SK-N-SH (cell line): Measurements from ENCODE around the gene AFF3. TPM values are rescaled to one million over a fixed set of nuclear protein-coding genes. Genes with fewer than 3 reads are reported as not detected.

Source experiments
- CTCF ChIA-PET: fragments of 300-600, 350-600 bp; formaldehyde crosslinking; extraction: SDS; loops from one replicate; lab custom pipeline; 2021; lab: Yijun Ruan, JAX
- POLR2A ChIA-PET: fragments of 350-600 bp; sonication (Branson Sonifier 250); formaldehyde crosslinking; extraction: SDS; loops from one replicate; lab custom pipeline; 2020; ENCODE audit warnings: antibody characterized with exemption, inconsistent platforms; lab: Yijun Ruan, JAX
- DNase-seq: peaks from one replicate; pipeline ENCODE4 v3.0.0; 2012
- H2AFZ ChIP-seq: fragments of 200-600 bp; sonication (generic); 2 replicates; pipeline ENCODE4 v1.8.1; 2016; ENCODE audit warnings: antibody characterized with exemption, mild to moderate bottlenecking, low read depth
- H3F3A ChIP-seq: fragments of 200-600 bp; sonication (generic); replicated peaks from 2 replicates; pipeline ENCODE3; 2016; ENCODE audit warnings: antibody characterized with exemption, mild to moderate bottlenecking; ENCODE audit not compliant: insufficient read depth
- H3K27ac ChIP-seq, 2 experiments: fragments of 200-500 bp in 1 of 2; fragments of 200-600 bp in 1 of 2; sonication (Bioruptor generic) in 1 of 2; sonication (generic), shearing (Covaris generic) in 1 of 2; 2 replicates each; pipeline versions ENCODE4 v1.5.1 to v1.6.1; 2014 to 2016; ENCODE audit warnings: low read depth in 2 of 2, inconsistent platforms in 1 of 2, low read length in 1 of 2, mild to moderate bottlenecking in 1 of 2, mixed read lengths in 1 of 2
- H3K27me3 ChIP-seq: fragments of 200-600 bp; sonication (generic), shearing (Covaris generic); 2 replicates; pipeline ENCODE4 v1.6.1; 2016; ENCODE audit warnings: mixed run types; ENCODE audit not compliant: insufficient read depth
- H3K36me3 ChIP-seq, 2 experiments: fragments of 200-500 bp in 1 of 2; fragments of 200-600 bp in 1 of 2; sonication (Bioruptor generic) in 1 of 2; sonication (generic) in 1 of 2; replicated peaks in 1 of 2; 2 replicates each; pipeline versions ENCODE3 to v1.5.1; 2014 to 2016; ENCODE audit warnings: low read length in 1 of 2, mild to moderate bottlenecking in 1 of 2; ENCODE audit not compliant: insufficient read depth in 2 of 2, control insufficient read depth in 1 of 2
- H3K4me1 ChIP-seq, 2 experiments: fragments of 200-500 bp in 1 of 2; fragments of 200-600 bp in 1 of 2; sonication (Bioruptor generic) in 1 of 2; sonication (generic), shearing (Covaris generic) in 1 of 2; 2 replicates each; pipeline versions ENCODE4 v1.5.1 to v1.6.1; 2014 to 2016; ENCODE audit warnings: low read depth in 1 of 2, low read length in 1 of 2, mixed run types in 1 of 2; ENCODE audit not compliant: insufficient read depth in 2 of 2, control insufficient read depth in 1 of 2
- H3K4me2 ChIP-seq: fragments of 200-600 bp; sonication (generic), shearing (Covaris generic); 2 replicates; pipeline ENCODE4 v1.6.1; 2017; ENCODE audit warnings: mixed run types
- H3K4me3 ChIP-seq, 2 experiments: fragments of 200-500 bp in 1 of 2; fragments of 200-600 bp in 1 of 2; sonication (Bioruptor generic) in 1 of 2; sonication (generic), shearing (Covaris generic) in 1 of 2; 2 replicates each; pipeline versions ENCODE4 v1.5.1 to v1.8.1; 2014 to 2016; ENCODE audit warnings: low read depth in 2 of 2, inconsistent platforms in 1 of 2, low read length in 1 of 2, mild to moderate bottlenecking in 1 of 2, mixed read lengths in 1 of 2, moderate library complexity in 1 of 2
- H3K79me2 ChIP-seq: fragments of 200-600 bp; sonication (generic); 2 replicates; pipeline ENCODE4 v1.8.1; 2017; ENCODE audit warnings: mild to moderate bottlenecking; ENCODE audit not compliant: insufficient read depth
- H3K9ac ChIP-seq: fragments of 200-600 bp; sonication (generic); 2 replicates; pipeline ENCODE4 v1.6.1; 2017; ENCODE audit warnings: mixed run types
- H3K9me2 ChIP-seq: fragments of 200-600 bp; sonication (generic); 2 replicates; pipeline ENCODE4 v1.6.1; 2017; ENCODE audit warnings: mixed run types
- H3K9me3 ChIP-seq: fragments of 200-600 bp; sonication (generic); 2 replicates; pipeline ENCODE4 v1.6.1; 2017; ENCODE audit warnings: mixed run types, mild to moderate bottlenecking, moderate library complexity
- H4K20me1 ChIP-seq: fragments of 200-600 bp; sonication (generic); 2 replicates; pipeline ENCODE4 v1.6.1; 2017; ENCODE audit warnings: mild to moderate bottlenecking, mixed run types; ENCODE audit not compliant: insufficient read depth
- EP300 ChIP-seq, 2 experiments: IDR thresholded peaks; 2 replicates each; pipeline versions ENCODE4 v1.4.0 to v1.6.1; 2012; ENCODE audit warnings: borderline replicate concordance in 1 of 2, low read depth in 1 of 2, low read length in 1 of 2
- FOSL2 ChIP-seq: IDR thresholded peaks from 2 replicates; pipeline ENCODE4 v1.4.0; 2012; ENCODE audit warnings: low read depth, mild to moderate bottlenecking, moderate library complexity, borderline replicate concordance
- GABPA ChIP-seq: IDR thresholded peaks from 2 replicates; pipeline ENCODE4 v1.4.0; 2012; ENCODE audit warnings: low read depth, mild to moderate bottlenecking
- MAX ChIP-seq: IDR thresholded peaks from 2 replicates; pipeline ENCODE4 v1.4.0; 2012; ENCODE audit warnings: low read depth
- PBX3 ChIP-seq: IDR thresholded peaks from 2 replicates; pipeline ENCODE4; 2012
- RAD21 ChIP-seq: IDR thresholded peaks from 2 replicates; pipeline ENCODE4 v1.6.1; 2012; ENCODE audit warnings: mild to moderate bottlenecking, low read length
- RCOR1 ChIP-seq: fragments of 150-350 bp; IDR thresholded peaks from 2 replicates; pipeline ENCODE4 v1.6.1; 2017; ENCODE audit warnings: antibody characterized with exemption, low read length
- RFX5 ChIP-seq: IDR thresholded peaks from 2 replicates; pipeline ENCODE4 v1.6.1; 2012; ENCODE audit warnings: mild to moderate bottlenecking, improper control_type of control experiment, low read length
- RXRA ChIP-seq: IDR thresholded peaks from 2 replicates; pipeline ENCODE4 v1.4.0; 2012; ENCODE audit warnings: low read depth, mild to moderate bottlenecking, borderline replicate concordance
- TEAD4 ChIP-seq: IDR thresholded peaks from 2 replicates; pipeline ENCODE4 v1.4.0; 2012; ENCODE audit warnings: mild to moderate bottlenecking, borderline replicate concordance; ENCODE audit not compliant: insufficient read depth
- USF2 ChIP-seq: fragments of 150-350 bp; IDR thresholded peaks from 2 replicates; pipeline ENCODE4 v1.6.1; 2017; ENCODE audit warnings: antibody characterized with exemption, low read length, low read depth, borderline replicate concordance
- polyA plus RNA-seq, 3 experiments: library from polyadenylated mRNA; depleted of rRNA; stranded (reverse); fragments of >200 nt; gene quantifications; 2 replicates each; pipeline ENCODE4 v1.2.3, GENCODE V29; 2012
- TF ChIP-seq, protein P1 (sequence below): IDR thresholded peaks from 2 replicates; pipeline ENCODE4 v1.4.0; 2012; ENCODE audit warnings: low read depth, borderline replicate concordance
- TF ChIP-seq, protein P2 (sequence below): fragments of 200-600 bp; sonication (generic); IDR thresholded peaks from 2 replicates; pipeline ENCODE4 v1.6.1; 2017; ENCODE audit warnings: antibody characterized with exemption, mild to moderate bottlenecking, moderate library complexity

Gene AFF3
- polyA plus RNA-seq, 1 of the 3 experiments (the other 2 are of a cell fraction), result 0.36 TPM

DNA sequence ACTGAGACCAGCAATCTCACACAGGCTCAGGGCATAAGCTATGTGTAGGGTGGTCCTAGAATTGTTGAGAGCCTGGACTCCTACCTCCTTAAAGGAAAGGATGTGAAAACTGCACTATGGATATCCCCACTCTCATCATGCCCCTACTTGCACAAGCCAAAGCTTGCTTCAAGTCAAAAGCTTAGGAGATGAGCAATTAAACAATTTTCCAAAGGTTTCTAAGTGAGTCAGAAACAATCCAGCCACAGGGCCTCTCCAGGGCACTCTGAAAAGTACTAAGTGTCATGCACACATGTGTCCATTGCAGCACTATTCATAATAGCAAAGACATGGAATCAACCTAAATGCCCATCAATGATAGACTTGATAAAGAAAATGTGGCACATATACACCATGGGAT is 215.4 kb downstream of the AFF3 start:
- H3K9me2 ChIP-seq, result no peaks in the 10 kb centered on the region
- no peaks in the 10 kb centered on the region for H4K20me1 ChIP-seq
- POLR2A ChIA-PET, result no interaction called here
- H3K27ac ChIP-seq, result no peak overlapping the region
- DNase-seq, result no peak
- H3K9me3 ChIP-seq, result no peaks in the 10 kb centered on the region
- H3K4me1 ChIP-seq, result no peaks in the 10 kb centered on the region
- no peaks in the 10 kb centered on the region for H3K27me3 ChIP-seq
- CTCF ChIA-PET, result no interaction called here
- no peak overlapping the region for H3K4me2 ChIP-seq
- H2AFZ ChIP-seq, result no peak overlapping the region
- H3K79me2 ChIP-seq, result no peaks in the 10 kb centered on the region
- no peaks in the 10 kb centered on the region for H3K36me3 ChIP-seq
- TF ChIP-seq, protein P1, sequence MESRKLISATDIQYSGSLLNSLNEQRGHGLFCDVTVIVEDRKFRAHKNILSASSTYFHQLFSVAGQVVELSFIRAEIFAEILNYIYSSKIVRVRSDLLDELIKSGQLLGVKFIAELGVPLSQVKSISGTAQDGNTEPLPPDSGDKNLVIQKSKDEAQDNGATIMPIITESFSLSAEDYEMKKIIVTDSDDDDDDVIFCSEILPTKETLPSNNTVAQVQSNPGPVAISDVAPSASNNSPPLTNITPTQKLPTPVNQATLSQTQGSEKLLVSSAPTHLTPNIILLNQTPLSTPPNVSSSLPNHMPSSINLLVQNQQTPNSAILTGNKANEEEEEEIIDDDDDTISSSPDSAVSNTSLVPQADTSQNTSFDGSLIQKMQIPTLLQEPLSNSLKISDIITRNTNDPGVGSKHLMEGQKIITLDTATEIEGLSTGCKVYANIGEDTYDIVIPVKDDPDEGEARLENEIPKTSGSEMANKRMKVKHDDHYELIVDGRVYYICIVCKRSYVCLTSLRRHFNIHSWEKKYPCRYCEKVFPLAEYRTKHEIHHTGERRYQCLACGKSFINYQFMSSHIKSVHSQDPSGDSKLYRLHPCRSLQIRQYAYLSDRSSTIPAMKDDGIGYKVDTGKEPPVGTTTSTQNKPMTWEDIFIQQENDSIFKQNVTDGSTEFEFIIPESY, result no peak
- TF ChIP-seq TEAD4, result no peak
- no peak for TF ChIP-seq PBX3
- TF ChIP-seq RXRA, result no peak
- no peak for TF ChIP-seq MAX
- TF ChIP-seq USF2, result no peak
- TF ChIP-seq RCOR1, result no peak
- TF ChIP-seq FOSL2, result no peak
- TF ChIP-seq RFX5, result no peak
- TF ChIP-seq, protein P2, sequence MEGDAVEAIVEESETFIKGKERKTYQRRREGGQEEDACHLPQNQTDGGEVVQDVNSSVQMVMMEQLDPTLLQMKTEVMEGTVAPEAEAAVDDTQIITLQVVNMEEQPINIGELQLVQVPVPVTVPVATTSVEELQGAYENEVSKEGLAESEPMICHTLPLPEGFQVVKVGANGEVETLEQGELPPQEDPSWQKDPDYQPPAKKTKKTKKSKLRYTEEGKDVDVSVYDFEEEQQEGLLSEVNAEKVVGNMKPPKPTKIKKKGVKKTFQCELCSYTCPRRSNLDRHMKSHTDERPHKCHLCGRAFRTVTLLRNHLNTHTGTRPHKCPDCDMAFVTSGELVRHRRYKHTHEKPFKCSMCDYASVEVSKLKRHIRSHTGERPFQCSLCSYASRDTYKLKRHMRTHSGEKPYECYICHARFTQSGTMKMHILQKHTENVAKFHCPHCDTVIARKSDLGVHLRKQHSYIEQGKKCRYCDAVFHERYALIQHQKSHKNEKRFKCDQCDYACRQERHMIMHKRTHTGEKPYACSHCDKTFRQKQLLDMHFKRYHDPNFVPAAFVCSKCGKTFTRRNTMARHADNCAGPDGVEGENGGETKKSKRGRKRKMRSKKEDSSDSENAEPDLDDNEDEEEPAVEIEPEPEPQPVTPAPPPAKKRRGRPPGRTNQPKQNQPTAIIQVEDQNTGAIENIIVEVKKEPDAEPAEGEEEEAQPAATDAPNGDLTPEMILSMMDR, result no peak
- TF ChIP-seq EP300 (IDR thresholded peaks at IDR 0.05; ENCODE audit: borderline replicate concordance in 1 of 2, low read depth in 1 of 2, low read length in 1 of 2), result no peak
- TF ChIP-seq RAD21, result no peak
- no peak for TF ChIP-seq GABPA
- H3K4me3 ChIP-seq, result no peak overlapping the region
- no peaks in the 10 kb centered on the region for H3F3A ChIP-seq
- H3K9ac ChIP-seq, result no peak overlapping the region
